ENCODE measurements around the gene ST6GALNAC5. TPM values are rescaled to one million over a fixed set of nuclear protein-coding genes. Genes with fewer than 3 reads are reported as not detected.

ST6GALNAC5 gene
- total and polyA plus RNA-seq, 7 donors: under 0.01 to 44.7 (median 5.6) TPM; not detected in 1

- 43 to 73% methylated on average over 5 of the region's 5 CpGs for WGBS, 2 donors
- Histone ChIP-seq H3K4me3 (no peak overlapping the region), H3K27me3 (no peaks in the 10 kb centered on the region), H3K27ac (no peak overlapping the region), H3K9me3 (peaks cover 0 to 2% (median 0%) of the 10 kb centered on the region in 4 donors), H3K4me1 (no peaks in the 10 kb centered on the region), H3K36me3 (no peaks in the 10 kb centered on the region)
- intact Hi-C loops (cut with DNase I): no loop called here
- DNase-seq: no peak
- TF ChIP-seq POLR2A (IDR thresholded peaks at IDR 0.05): no peak
- TF ChIP-seq, protein P1, sequence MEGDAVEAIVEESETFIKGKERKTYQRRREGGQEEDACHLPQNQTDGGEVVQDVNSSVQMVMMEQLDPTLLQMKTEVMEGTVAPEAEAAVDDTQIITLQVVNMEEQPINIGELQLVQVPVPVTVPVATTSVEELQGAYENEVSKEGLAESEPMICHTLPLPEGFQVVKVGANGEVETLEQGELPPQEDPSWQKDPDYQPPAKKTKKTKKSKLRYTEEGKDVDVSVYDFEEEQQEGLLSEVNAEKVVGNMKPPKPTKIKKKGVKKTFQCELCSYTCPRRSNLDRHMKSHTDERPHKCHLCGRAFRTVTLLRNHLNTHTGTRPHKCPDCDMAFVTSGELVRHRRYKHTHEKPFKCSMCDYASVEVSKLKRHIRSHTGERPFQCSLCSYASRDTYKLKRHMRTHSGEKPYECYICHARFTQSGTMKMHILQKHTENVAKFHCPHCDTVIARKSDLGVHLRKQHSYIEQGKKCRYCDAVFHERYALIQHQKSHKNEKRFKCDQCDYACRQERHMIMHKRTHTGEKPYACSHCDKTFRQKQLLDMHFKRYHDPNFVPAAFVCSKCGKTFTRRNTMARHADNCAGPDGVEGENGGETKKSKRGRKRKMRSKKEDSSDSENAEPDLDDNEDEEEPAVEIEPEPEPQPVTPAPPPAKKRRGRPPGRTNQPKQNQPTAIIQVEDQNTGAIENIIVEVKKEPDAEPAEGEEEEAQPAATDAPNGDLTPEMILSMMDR (IDR thresholded peaks at IDR 0.05): no peak
- TF ChIP-seq EP300 (IDR thresholded peaks at IDR 0.05): no peak
- TF ChIP-seq POLR2AphosphoS5 (IDR thresholded peaks at IDR 0.05): no peak
These were observed 11.2 kb upstream of the ST6GALNAC5 start for GRCh38 chr1:76856104-76856503.

GRCh38 chr1:76857138-76857537, 10.1 kb upstream of the ST6GALNAC5 start:
- intact Hi-C loops (cut with DNase I): no loop called here
- TF ChIP-seq, protein P1 (IDR thresholded peaks at IDR 0.05): no peak
- no peak for TF ChIP-seq POLR2A (IDR thresholded peaks at IDR 0.05)
- no peak for TF ChIP-seq EP300 (IDR thresholded peaks at IDR 0.05)
- TF ChIP-seq POLR2AphosphoS5 (IDR thresholded peaks at IDR 0.05): no peak
- H3K4me3 ChIP-seq: no peak overlapping the region
- H3K36me3 ChIP-seq: no peaks in the 10 kb centered on the region
- no peaks in the 10 kb centered on the region for H3K27me3 ChIP-seq
- WGBS, 2 donors: 77 to 83% methylated on average over 5 of the region's 5 CpGs
- H3K9me3 ChIP-seq: peaks cover 0 to 2% (median 0%) of the 10 kb centered on the region in 4 donors
- no peak for DNase-seq
- H3K27ac ChIP-seq: no peak overlapping the region
- no peaks in the 10 kb centered on the region for H3K4me1 ChIP-seq

- TF ChIP-seq EP300 (IDR thresholded peaks at IDR 0.05) (no peak), POLR2AphosphoS5 (IDR thresholded peaks at IDR 0.05) (no peak)
- TF ChIP-seq, protein P1 (IDR thresholded peaks at IDR 0.05): no peak
These were observed 9.3 kb upstream of the ST6GALNAC5 start for GRCh38 chr1:76857973-76858372.

GRCh38 chr1:76861149-76861548, 6.1 kb upstream of the ST6GALNAC5 start:
- Histone ChIP-seq H3K4me3 (no peak overlapping the region), H3K4me1 (peaks cover 0 to 3% (median 0%) of the 10 kb centered on the region in 4 donors), H3K27me3 (peaks cover 7 to 12% (median 8%) of the 10 kb centered on the region in 3 donors), H3K36me3 (no peaks in the 10 kb centered on the region), H3K9me3 (peaks cover 0 to 2% (median 0%) of the 10 kb centered on the region in 4 donors), H3K27ac (no peak overlapping the region)
- intact Hi-C loops (cut with DNase I): no loop called here
- no peak for DNase-seq
- WGBS, 2 donors: 77 to 87% methylated on average over 2 of the region's 2 CpGs
- no peak for TF ChIP-seq POLR2AphosphoS5 (IDR thresholded peaks at IDR 0.05)
- no peak for TF ChIP-seq POLR2A (IDR thresholded peaks at IDR 0.05)
- TF ChIP-seq EP300 (IDR thresholded peaks at IDR 0.05): no peak
- TF ChIP-seq, protein P1 (IDR thresholded peaks at IDR 0.05): no peak

More at GRCh38 chr1:76857973-76858372, 9.3 kb upstream of the ST6GALNAC5 start:
- intact Hi-C loops (cut with DNase I): no loop called here
- no peaks in the 10 kb centered on the region for H3K4me1 ChIP-seq
- peaks cover 0 to 2% (median 0%) of the 10 kb centered on the region in 4 donors for H3K9me3 ChIP-seq
- no peak overlapping the region for H3K27ac ChIP-seq
- no peaks in the 10 kb centered on the region for H3K36me3 ChIP-seq
- H3K4me3 ChIP-seq: no peak overlapping the region
- no peak for DNase-seq
- H3K27me3 ChIP-seq: no peaks in the 10 kb centered on the region
- WGBS, 2 donors: 30 to 75% methylated on average over 3 of the region's 3 CpGs

DNA sequence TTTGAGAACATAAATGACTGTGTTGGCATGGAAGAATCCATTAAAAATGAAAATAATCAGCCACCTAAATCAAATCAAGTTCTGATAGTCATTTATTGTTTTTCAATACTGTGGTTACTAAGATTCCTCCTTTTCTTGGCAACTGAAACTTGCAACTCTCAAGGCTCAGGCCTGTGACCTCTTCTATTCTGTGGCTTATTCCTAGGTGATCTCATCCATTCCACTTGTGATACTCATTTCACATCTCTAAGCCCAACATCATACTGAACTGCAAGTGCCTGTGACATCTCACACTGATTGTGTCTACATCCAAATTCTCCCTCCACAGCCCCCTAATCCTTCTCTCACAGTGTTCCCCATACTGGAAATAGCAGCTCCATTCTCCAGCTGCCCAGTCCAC, 4.8 kb upstream of the ST6GALNAC5 start:
- TF ChIP-seq EP300 (IDR thresholded peaks at IDR 0.05) (no peak), POLR2AphosphoS5 (IDR thresholded peaks at IDR 0.05) (no peak), POLR2A (IDR thresholded peaks at IDR 0.05) (no peak)
- TF ChIP-seq, protein P1 (IDR thresholded peaks at IDR 0.05): no peak
- no peak for DNase-seq

More for the DNA sequence above, 4.8 kb upstream of the ST6GALNAC5 start:
- Histone ChIP-seq H3K27ac (no peak overlapping the region), H3K36me3 (no peaks in the 10 kb centered on the region), H3K4me1 (peaks cover 0 to 16% (median 5%) of the 10 kb centered on the region in 4 donors), H3K4me3 (no peak overlapping the region), H3K27me3 (peaks cover 9 to 21% (median 17%) of the 10 kb centered on the region in 3 donors), H3K9me3 (peaks cover 0 to 2% (median 0%) of the 10 kb centered on the region in 4 donors)
- intact Hi-C loops (cut with DNase I): no loop called here

Measured in sigmoid colon (tissue), 7 donors.